HG03139 (cell line): ENCODE measurements around the gene DNAJC4.

Source experiments
- ATAC-seq: cut with Tn5 transposase; IDR thresholded peaks from one replicate; pipeline ENCODE4 v1.9.1; 2021; ENCODE audit not compliant: unreplicated experiment

The DNAJC4 gene

DNA sequence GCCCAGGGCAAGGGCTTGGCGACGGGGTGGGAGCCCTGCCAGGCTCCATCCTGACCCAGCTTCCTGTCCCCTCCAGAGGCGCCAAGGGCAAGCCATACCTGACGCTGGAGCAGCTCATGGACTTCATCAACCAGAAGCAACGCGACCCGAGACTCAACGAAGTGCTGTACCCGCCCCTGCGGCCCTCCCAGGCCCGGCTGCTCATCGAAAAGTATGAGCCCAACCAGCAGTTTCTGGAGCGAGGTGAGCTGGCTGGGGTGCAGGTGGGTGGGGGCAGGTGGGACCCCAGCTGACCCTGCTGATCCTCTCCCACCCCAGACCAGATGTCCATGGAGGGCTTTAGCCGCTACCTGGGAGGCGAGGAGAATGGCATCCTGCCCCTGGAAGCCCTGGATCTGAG lies 26.0 kb downstream of the DNAJC4 start:
- no peak for ATAC-seq

DNA sequence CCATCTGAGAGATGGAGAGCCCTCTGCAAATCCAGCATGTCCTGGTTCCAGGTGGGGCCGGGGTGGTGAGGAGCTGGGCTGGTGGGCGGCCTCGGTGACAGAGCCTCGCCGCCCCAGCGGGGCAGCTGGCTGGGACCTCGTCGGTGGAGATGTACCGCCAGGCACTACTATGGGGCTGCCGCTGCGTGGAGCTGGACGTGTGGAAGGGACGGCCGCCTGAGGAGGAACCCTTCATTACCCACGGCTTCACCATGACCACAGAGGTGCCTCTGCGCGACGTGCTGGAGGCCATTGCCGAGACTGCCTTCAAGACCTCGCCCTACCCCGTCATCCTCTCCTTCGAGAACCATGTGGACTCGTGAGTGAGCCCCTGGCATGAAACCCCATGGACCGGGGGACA lies 28.0 kb downstream of the DNAJC4 start:
- no peak for ATAC-seq

DNA sequence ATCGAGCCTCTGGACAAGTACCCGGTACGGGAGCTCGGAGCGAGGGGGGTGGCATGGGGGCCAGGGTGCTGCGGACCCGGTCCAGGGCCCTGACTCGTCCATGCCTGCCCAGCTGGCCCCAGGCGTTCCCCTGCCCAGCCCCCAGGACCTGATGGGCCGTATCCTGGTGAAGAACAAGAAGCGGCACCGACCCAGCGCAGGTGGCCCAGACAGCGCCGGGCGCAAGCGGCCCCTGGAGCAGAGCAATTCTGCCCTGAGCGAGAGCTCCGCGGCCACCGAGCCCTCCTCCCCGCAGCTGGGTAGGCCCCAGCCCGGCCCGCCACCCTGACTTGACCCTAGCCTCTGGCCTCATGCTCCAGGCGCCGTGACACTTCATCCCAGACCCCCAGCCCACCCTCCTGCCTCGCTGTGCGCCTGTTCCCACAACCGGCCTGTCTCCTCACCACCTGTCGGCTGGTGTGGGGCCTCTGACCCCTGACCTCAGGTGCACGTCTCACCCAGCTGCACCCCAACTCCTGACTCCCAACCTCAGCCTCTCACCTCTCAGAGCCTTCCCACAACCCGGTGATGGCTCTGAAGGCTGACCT lies 28.7 kb downstream of the DNAJC4 start:
- no peak for ATAC-seq

DNA sequence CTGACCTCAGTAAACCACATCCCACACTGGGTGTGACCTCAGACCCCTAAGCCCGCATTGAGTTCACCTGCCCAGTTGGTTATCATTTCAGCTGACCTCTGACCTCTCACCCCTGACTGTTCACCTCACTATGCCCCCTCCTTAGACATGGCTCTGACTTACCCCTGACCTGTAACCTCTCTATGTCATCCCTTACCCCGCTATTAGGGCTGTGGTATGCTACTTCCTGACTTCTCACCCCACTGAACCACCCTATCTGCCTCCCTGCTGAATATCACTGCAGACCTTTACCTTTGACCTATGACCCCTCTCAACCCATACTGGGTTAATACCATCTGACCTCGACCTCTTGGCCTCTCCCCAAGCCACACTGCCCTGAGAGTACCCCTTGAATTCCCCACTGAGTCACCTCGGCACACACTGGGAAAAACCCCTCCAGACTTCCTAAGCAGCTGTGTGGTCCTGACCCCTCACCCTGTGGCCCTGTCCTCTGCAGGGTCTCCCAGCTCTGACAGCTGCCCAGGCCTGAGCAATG lies 29.3 kb downstream of the DNAJC4 start:
- no peak for ATAC-seq

DNA sequence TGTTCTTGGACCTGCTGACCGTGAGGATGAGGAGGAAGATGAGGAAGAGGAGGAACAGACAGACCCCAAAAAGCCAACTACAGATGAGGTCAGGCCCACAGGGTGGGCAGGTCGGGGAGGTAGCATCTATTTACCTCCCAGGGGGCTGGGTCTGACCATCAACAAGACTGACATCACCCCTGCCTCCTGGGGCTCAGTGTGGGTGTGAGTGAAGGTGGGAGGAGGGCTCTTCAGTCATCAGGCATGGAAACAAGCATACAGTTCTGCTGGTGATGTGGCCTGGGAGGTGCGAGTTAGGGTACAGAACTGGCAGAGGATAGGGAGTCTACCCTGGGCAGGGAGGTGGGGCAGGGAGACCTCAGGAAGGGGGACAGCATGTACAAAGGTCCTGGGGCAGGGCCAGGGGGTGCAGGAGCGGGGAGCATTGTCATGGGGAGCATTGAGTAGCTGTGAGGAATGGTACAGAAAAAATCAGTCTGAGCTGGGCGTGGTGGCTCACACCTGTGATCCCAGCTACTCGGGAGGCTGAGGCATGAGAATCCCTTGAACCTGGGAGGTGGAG lies 29.9 kb downstream of the DNAJC4 start:
- ATAC-seq = no peak

DNA sequence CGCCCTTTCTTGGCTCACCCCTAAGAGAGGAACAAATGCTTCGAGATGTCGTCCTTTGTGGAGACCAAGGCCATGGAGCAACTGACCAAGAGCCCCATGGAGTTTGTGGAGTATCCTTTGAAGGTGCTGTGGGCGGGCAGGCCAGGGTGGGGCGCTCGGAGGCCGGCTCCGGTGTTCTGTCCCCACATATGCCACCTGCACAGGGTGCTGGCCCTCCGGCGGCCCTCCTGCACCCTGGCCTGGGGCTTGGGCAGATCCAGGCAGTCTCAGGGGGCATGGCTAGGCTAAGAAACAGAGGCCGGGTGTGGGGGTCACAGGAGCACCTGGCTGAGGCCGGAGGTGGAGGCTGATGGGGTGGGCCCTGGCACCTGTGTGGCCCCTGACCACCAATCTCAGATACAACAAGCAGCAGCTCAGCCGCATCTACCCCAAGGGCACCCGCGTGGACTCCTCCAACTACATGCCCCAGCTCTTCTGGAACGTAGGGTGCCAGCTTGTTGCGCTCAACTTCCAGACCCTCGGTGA lies 31.3 kb downstream of the DNAJC4 start:
- ATAC-seq = no peak

DNA sequence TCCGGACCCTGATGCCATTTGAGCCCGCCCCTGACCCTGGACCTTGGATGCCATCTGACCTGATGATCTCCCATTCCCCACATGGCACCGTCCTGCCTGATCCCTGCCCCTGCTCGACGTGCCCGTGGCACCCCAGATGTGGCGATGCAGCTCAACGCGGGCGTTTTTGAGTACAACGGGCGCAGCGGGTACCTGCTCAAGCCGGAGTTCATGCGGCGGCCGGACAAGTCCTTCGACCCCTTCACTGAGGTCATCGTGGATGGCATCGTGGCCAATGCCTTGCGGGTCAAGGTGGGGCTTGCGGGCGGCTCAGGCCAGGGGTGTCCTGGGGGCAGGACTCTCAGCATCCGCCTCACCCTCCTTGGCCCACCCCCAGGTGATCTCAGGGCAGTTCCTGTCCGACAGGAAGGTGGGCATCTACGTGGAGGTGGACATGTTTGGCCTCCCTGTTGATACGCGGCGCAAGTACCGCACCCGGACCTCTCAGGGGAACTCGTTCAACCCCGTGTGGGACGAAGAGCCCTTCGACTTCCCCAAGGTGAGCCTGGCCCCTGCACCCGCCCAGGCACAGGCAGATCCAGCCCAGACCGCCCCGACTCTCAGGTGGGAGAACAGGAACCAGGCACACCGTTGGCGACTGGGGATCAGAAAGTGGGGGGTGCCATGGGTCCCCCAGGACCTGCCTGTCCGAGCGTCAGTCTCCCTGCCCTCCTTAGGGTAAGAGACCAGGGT lies 32.1 kb downstream of the DNAJC4 start:
- no peak for ATAC-seq

DNA sequence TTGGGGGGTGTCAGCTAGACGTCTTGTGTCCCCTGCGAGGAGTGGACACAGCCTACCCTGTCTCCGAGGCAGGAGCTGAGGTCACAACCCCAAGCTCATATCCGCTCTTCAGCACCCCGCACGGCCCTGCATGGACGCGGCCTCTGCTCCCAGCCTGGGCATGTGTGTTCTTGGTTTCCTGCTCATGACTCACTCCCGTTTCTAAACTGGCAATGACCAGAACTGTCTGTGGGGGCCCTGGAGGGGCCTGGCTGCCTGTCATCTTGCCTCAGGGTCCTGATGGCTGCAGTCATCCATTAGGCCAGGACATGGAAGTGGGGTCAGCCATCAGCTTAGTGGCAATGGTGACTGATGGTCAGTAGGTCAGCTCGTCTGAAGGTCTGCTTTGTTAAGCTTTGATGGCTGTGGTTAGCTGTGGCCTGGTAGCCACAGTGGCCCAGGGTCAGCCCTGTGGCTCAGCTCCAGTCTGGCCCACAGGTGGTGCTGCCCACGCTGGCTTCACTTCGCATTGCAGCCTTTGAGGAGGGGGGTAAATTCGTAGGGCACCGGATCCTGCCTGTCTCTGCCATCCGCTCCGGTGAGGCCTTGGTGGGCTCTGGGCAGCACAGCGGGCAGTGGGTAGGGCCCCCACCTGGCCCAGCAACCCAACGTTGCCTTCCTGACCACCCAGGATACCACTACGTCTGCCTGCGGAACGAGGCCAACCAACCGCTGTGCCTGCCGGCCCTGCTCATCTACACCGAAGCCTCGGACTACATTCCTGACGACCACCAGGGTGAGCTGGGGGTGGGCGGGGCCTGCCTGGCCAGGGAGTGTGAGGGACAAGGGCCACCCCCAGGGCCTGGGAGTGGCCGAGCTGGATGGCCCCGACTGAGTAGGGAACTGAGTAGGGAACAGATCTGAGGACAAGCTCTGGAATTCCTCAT lies 32.9 kb downstream of the DNAJC4 start:
- ATAC-seq = no peak

DNA sequence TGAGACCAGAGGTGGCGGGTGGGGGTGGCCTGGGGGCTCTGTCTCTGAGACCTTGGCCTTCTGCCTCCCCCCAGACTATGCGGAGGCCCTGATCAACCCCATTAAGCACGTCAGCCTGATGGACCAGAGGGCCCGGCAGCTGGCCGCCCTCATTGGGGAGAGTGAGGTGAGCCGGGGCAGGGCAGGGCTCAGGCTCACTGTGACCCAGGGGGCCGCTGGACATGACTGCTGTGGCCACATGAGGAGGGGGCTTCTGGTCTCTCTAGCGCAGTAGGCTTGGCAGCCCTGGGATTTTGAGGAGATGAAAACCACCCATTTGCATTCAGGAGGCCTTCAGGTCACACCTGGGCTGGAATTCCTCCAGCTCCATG lies 33.6 kb downstream of the DNAJC4 start:
- ATAC-seq = no peak

DNA sequence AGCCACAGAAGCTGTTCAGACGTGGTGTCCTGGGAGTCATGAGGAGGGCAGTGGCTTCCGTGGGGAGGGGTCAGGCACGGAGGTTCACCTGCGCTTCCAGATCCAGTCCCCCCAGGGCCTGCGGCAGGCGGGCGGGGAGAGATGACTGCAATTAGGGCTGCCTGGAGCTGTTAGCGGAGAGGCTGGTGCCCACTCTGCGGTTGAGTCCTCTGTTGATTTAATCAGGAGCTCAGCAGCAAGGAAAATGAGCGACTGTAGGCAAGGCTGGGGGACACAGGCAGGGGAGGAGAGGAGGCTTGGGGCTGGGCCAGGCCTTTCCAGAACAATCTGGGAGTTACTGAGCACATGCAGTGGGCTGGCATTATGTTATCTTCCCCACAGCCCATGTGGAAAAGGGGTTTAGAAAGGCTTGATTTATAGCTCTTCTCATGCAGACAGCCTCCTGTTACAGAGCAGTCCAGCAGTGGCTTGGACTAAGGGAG lies 34.1 kb downstream of the DNAJC4 start:
- no peak for ATAC-seq

DNA sequence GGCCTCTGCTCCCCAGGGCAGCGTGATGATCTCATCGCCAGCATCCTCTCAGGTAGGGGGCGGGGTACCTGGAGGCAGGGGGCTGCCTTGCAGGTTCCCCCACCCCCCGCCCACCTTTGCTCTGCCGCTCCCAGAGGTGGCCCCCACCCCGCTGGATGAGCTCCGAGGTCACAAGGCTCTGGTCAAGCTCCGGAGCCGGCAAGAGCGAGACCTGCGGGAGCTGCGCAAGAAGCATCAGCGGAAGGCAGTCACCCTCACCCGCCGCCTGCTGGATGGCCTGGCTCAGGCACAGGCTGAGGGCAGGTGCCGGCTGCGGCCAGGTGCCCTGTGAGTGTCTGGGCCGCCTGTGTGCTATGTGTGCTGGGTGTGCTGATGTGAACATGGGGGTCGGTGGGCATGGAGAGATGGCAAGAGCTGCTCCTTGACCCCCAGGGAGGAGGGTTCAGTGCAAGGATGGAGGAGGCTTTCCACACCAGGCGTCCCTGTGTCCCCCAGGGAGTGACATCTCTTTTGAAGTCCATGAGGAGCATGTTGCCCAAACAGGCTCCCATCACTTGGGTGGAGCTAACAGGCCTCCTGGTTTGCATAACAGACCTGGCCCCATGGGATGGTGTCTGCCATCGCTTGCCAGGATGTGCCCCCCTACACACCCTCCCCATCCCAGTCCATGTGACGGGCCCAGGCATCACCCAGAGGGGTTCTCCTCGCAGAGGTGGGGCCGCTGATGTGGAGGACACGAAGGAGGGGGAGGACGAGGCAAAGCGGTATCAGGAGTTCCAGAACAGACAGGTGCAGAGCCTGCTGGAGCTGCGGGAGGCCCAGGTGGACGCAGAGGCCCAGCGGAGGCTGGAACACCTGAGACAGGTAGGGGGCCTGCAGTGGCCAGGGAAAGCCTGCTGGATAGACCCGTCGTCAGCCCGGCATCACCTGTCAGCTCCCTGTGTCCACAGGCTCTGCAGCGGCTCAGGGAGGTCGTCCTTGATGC lies 35.1 kb downstream of the DNAJC4 start:
- ATAC-seq = no peak

DNA sequence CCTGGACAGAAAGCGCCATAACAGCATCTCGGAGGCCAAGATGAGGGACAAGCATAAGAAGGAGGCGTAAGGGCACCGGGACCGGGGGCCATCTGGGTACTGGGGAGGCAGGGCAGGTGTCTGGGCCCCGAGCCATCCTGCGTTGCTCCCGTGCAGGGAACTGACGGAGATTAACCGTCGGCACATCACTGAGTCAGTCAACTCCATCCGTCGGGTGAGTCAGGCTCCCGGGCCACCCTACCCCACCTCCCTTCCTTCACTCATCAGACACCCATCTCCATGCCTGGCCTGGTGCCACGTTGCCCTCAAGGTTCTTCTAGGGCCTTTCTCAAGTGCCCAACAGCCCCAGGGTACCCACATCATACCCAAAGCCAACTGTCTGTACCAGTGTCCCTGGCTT lies 36.0 kb downstream of the DNAJC4 start:
- ATAC-seq = no peak

DNA sequence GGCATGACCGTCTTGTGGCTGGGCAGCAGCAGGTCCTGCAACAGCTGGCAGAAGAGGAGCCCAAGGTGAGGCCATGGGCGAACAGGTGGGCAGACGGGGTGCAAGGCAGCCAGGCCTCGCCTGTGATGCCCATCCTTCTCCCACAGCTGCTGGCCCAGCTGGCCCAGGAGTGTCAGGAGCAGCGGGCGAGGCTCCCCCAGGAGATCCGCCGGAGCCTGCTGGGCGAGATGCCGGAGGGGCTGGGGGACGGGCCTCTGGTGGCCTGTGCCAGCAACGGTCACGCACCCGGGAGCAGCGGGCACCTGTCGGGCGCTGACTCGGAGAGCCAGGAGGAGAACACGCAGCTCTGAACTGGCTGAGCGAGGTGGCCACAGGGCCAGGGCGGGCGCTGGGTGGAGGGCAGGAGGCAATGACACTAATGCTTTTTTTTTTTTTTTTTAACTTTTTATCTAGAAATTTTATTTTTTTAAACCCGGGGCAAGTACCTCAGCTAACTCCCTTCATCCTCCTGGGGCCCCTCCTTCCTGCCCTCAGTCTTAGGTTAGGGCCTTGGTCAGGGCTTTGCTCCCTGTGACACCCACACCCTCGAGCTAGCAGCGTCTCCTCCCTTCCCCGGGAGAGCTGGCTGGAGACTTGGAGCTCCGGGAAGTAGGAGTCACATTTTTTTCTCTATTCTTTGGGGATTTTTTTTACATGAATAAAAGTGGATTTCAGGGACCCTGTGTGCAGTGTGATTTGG lies 37.0 kb downstream of the DNAJC4 start:
- ATAC-seq = no peak

DNA sequence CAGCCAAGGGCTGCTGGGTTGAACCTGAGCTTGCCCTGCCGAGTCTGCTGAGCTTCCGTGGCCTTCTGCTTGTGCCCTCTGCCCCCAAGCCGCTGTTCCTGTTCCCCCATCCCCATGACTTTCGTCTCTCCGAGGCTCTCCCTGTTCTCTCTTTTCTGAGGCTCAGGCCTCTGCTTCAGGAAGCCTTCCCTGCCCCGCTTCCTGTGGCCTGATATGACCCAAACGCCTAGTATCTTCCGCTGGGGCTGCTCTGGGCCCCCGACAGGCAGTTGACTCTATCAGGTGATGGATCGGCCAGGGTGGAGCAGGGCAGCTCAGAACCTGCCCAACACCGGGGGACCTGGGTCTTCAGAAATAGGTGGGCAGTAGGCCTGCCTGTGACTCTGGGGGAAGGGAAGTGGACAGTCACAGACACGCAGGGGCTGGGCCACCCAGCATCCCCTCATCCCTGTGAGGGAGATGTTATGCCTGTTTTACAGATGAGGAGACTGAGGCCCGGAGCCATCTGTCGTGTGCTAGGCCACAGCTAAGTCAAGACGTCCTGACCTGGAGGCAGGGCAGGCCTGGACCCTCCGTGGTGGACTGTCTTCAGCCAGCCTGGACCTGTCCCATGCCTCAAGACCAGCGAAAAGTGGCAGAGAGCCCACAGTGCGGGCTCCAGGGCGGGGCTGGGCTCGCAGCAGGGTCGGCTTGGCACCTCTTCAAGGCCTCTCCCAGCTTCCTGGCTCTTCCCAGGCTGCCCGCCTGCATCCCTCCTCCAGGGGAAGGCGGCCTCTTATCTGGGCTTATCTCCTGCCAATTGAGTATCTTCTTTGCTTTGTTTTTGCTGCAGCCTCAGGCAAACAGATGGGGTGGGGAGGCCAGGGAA lies 37.9 kb downstream of the DNAJC4 start:
- no peak for ATAC-seq

DNA sequence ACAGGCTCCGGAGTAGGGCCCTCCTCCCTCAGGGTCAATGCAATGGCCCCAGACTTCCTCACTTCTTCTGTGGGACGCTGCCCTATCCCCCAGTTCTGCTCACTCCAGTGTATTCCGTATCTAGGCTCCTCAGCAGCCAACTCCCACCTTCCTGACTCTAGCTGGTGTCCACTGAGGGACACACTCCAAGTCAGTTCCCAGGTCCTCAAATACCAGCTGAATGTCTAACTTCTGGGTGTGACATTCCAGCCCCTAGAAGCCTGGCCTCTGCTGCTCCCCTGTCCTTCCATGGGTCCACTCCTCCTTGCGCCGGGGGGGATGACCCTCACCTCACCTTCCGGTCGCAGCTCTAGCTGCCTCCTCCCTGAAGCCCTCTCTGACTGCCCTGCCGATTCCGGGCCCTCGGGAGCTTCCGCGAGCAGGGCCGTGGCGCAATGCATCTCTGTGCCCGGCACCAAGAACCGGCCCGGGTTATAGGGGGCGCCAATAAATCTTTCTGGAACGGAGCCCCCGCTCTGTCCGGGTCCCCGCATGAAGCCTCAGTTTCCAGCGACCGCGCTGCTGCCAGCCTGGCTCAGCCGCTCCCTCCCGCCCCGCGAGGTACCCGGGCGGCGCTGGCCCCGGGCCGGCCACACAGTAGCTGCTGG lies 38.7 kb downstream of the DNAJC4 start:
- ATAC-seq = no peak

DNA sequence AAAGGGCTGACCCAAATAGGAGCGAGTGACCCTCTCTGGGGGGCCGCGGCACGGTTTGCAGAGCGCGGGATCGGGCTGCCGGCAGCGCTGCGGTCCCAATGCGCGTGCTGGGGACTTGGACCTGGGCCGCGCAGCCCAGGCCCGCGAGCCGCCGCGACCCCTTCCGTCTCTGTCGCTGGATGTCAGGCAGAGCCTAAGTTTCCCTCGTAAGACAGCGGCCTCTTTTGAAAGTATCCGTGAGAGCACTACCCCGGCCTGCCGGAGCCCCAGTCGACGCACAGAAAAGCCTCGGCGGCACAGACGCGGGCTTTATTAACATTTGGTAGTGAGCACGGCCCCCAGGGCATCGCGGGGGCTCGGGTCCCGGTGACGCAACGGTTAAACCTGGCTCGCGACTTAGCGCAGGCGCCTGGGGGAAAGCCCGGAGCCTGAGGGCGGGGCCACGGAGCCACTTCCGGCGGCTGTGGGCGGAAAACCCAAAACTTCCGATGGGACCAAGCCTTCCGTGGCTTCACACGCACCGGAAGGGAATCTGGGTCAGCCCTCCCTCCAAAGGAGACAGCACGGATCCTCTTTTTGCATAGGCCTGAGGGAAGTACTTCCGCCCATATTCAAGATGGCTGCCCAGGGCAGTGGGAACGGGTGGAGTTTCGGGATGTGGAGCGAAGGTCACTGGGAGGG lies 39.3 kb downstream of the DNAJC4 start:
- ATAC-seq = peak; percentile 56
